CD4-positive, alpha-beta memory T cell (primary cell): ENCODE results near the gene IGF2BP3. TPM values are rescaled to one million over a fixed set of nuclear protein-coding genes. Genes with fewer than 3 reads are reported as not detected.

Experiments
- CTCF ChIA-PET: fragments of 350-600 bp; sonication (Branson Sonifier 250); formaldehyde crosslinking; loops from one replicate; lab custom pipeline; 2021; ENCODE audit warnings: inconsistent platforms; ENCODE audit not compliant: partially characterized antibody; lab: Charles Lee
- POLR2A ChIA-PET: fragments of 350-600 bp; sonication (Branson Sonifier 250); formaldehyde crosslinking; loops from one replicate; lab custom pipeline; 2021; ENCODE audit not compliant: partially characterized antibody; lab: Charles Lee
- DNase-seq, 5 donors: peaks; one replicate each; pipeline versions ENCODE4 v3.0.0 to v3.0.0-alpha.2; 2020 to 2022; ENCODE audit warnings: mixed read lengths in 1 of 5
- H3K27ac ChIP-seq: one replicate; pipeline ENCODE4 v1.7.0; 2013; ENCODE audit warnings: low read depth, low read length
- H3K27me3 ChIP-seq: 2 replicates; pipeline ENCODE4 v1.7.0; 2013; ENCODE audit warnings: mild to moderate bottlenecking, low read length, moderate library complexity; ENCODE audit not compliant: insufficient read depth
- H3K36me3 ChIP-seq: 2 replicates; pipeline ENCODE4 v1.7.0; 2013; ENCODE audit warnings: mild to moderate bottlenecking, low read length, moderate library complexity; ENCODE audit not compliant: insufficient read depth
- H3K4me1 ChIP-seq: 2 replicates; pipeline ENCODE4 v1.7.0; 2013; ENCODE audit warnings: mild to moderate bottlenecking, low read length, moderate library complexity; ENCODE audit not compliant: insufficient read depth
- H3K4me3 ChIP-seq, 2 donors: one replicate each; pipeline ENCODE4 v1.7.0; 2013; ENCODE audit warnings: low read length in 2 of 2, mild to moderate bottlenecking in 1 of 2
- H3K9me3 ChIP-seq, 2 donors: one replicate each; pipeline ENCODE4 v1.7.0; 2013; ENCODE audit warnings: low read length in 2 of 2, control low read depth in 1 of 2; ENCODE audit not compliant: control insufficient read depth in 1 of 2
- H3K27ac Mint-ChIP-seq, 7 donors: one replicate each; pipeline ENCODE4 v1.8.0; 2020 to 2021; ENCODE audit warnings: mixed read lengths in 7 of 7, mild to moderate bottlenecking in 6 of 7, inconsistent platforms in 3 of 7, moderate library complexity in 3 of 7
- H3K27me3 Mint-ChIP-seq, 2 donors: one replicate each; pipeline ENCODE4 v1.8.0; 2020 to 2021; ENCODE audit warnings: mixed read lengths in 2 of 2
- H3K36me3 Mint-ChIP-seq, 2 donors: one replicate each; pipeline ENCODE4 v1.8.0; 2020 to 2021; ENCODE audit warnings: mixed read lengths in 2 of 2, inconsistent platforms in 1 of 2, mild to moderate bottlenecking in 1 of 2
- H3K4me1 Mint-ChIP-seq, 4 donors: one replicate each; pipeline ENCODE4 v1.8.0; 2020 to 2021; ENCODE audit warnings: mixed read lengths in 4 of 4, mild to moderate bottlenecking in 1 of 4
- H3K4me3 Mint-ChIP-seq, 8 donors: one replicate each; pipeline ENCODE4 v1.8.0; 2020 to 2021; ENCODE audit warnings: mixed read lengths in 8 of 8, mild to moderate bottlenecking in 7 of 8, moderate library complexity in 6 of 8, inconsistent platforms in 3 of 8
- H3K9me3 Mint-ChIP-seq, 8 donors: one replicate each; pipeline ENCODE4 v1.8.0; 2020 to 2021; ENCODE audit warnings: mixed read lengths in 8 of 8, mild to moderate bottlenecking in 5 of 8, inconsistent platforms in 3 of 8, moderate library complexity in 1 of 8
- intact Hi-C: fragments of 100-400 bp; cut with micrococcal nuclease; formaldehyde crosslinking; loops from one replicate; pipeline ENCODE4 v1.15.1; 2023
- polyA plus RNA-seq, 2 donors: library from polyadenylated mRNA; unstranded; fragments of 300-500 nt; fragmentation: Illumina TruSeq; gene quantifications; one replicate each; pipeline ENCODE4 v1.2.3, GENCODE V29; 2021
- total RNA-seq, 2 experiments: library from RNA; stranded (reverse); gene quantifications; one replicate each; pipeline ENCODE4 v1.2.3, GENCODE V29; 2021

IGF2BP3 gene
- total and polyA plus RNA-seq, 4 experiments from 2014 or later: not detected

GRCh38 chr7:23431702-23432199 lies 38.5 kb downstream of the IGF2BP3 start:
- Histone ChIP-seq H3K27me3 (no peaks in the 10 kb centered on the region), H3K36me3 (no peaks in the 10 kb centered on the region), H3K4me1 (no peaks in the 10 kb centered on the region), H3K9me3 (no peaks in the 10 kb centered on the region), H3K4me3 (no peak overlapping the region), H3K27ac (no peak overlapping the region)
- Mint-ChIP-seq H3K4me1 (no peaks in the 10 kb centered on the region), H3K9me3 (no peaks in the 10 kb centered on the region), H3K36me3 (no peaks in the 10 kb centered on the region), H3K27ac (no peak overlapping the region), H3K27me3 (peaks cover 20 to 28% of the 10 kb centered on the region in 2 donors), H3K4me3 (no peak overlapping the region)
- ChIA-PET CTCF (interaction anchor here (1.5 kb wide), 1 partner anchor 28 kb away, joined by 3 read pairs; no protein-coding TSS in a partner anchor), POLR2A (no interaction called here)
- intact Hi-C loops: no loop called here
- DNase-seq: no peak

- CTCF ChIA-PET: interaction anchor here (1.3 to 1.5 kb wide), 2 partner anchors 27 to 153 kb away, joined by 3 to 4 read pairs; no protein-coding TSS in a partner anchor
- no peak overlapping the region for H3K27ac ChIP-seq
- H3K27me3 ChIP-seq: no peaks in the 10 kb centered on the region
- H3K4me3 ChIP-seq: no peak overlapping the region
- Mint-ChIP-seq H3K4me1 (no peaks in the 10 kb centered on the region), H3K27me3 (peaks cover 18 to 31% of the 10 kb centered on the region in 2 donors), H3K27ac (no peak overlapping the region), H3K4me3 (no peak overlapping the region), H3K36me3 (no peaks in the 10 kb centered on the region), H3K9me3 (no peaks in the 10 kb centered on the region)
- no peak for DNase-seq
- H3K9me3 ChIP-seq: no peaks in the 10 kb centered on the region
- no peaks in the 10 kb centered on the region for H3K4me1 ChIP-seq
- POLR2A ChIA-PET: no interaction called here
- intact Hi-C loops: no loop called here
- H3K36me3 ChIP-seq: no peaks in the 10 kb centered on the region
These were observed 39.4 kb downstream of the IGF2BP3 start for GRCh38 chr7:23430893-23431259.

- POLR2A ChIA-PET: no interaction called here
These were observed 43.4 kb downstream of the IGF2BP3 start for GRCh38 chr7:23426876-23427275.

DNA sequence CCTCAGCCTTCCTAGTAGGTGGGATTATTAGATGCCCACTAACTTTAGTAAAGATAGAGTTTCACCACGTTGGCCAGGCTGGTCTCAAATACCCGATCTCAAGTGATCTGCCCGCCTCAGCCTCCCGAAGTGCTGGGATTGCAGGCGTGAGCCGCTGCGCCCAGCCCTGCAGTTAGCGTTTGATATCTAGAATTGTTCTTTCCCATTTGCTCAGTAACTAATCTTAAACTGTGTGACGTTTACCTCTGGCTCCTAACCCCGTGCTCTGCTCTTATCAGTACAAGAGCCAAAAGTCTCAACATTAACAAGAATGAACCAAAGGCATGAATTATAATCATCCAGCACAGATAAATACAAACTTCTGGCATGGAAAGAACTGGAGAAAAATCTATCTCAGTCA lies 47.4 kb downstream of the IGF2BP3 start:
- no peaks in the 10 kb centered on the region for H3K36me3 Mint-ChIP-seq
- Histone ChIP-seq H3K27me3 (no peaks in the 10 kb centered on the region), H3K4me3 (no peak overlapping the region), H3K4me1 (no peaks in the 10 kb centered on the region), H3K27ac (no peak overlapping the region), H3K36me3 (no peaks in the 10 kb centered on the region), H3K9me3 (no peaks in the 10 kb centered on the region)
- ChIA-PET POLR2A (no interaction called here), CTCF (no interaction called here)
- H3K4me1 Mint-ChIP-seq: peaks cover 0 to 2% (median 0%) of the 10 kb centered on the region in 4 donors
- no peaks in the 10 kb centered on the region for H3K9me3 Mint-ChIP-seq
- H3K27ac Mint-ChIP-seq: no peak overlapping the region
- H3K27me3 Mint-ChIP-seq: peaks cover 5 to 17% of the 10 kb centered on the region in 2 donors
- no peak overlapping the region for H3K4me3 Mint-ChIP-seq
- intact Hi-C loops: no loop called here
- DNase-seq: no peak

More at GRCh38 chr7:23426876-23427275, 43.4 kb downstream of the IGF2BP3 start:
- no peak for DNase-seq
- H3K9me3 Mint-ChIP-seq: no peaks in the 10 kb centered on the region
- no peak overlapping the region for H3K27ac Mint-ChIP-seq
- H3K27me3 Mint-ChIP-seq: peaks cover 12 to 29% of the 10 kb centered on the region in 2 donors
- intact Hi-C loops: no loop called here
- Histone ChIP-seq H3K9me3 (no peaks in the 10 kb centered on the region), H3K4me3 (no peak overlapping the region), H3K4me1 (no peaks in the 10 kb centered on the region), H3K27ac (no peak overlapping the region), H3K27me3 (no peaks in the 10 kb centered on the region), H3K36me3 (no peaks in the 10 kb centered on the region)
- no peak overlapping the region for H3K4me3 Mint-ChIP-seq
- CTCF ChIA-PET: no interaction called here
- no peaks in the 10 kb centered on the region for H3K36me3 Mint-ChIP-seq
- no peaks in the 10 kb centered on the region for H3K4me1 Mint-ChIP-seq

DNA sequence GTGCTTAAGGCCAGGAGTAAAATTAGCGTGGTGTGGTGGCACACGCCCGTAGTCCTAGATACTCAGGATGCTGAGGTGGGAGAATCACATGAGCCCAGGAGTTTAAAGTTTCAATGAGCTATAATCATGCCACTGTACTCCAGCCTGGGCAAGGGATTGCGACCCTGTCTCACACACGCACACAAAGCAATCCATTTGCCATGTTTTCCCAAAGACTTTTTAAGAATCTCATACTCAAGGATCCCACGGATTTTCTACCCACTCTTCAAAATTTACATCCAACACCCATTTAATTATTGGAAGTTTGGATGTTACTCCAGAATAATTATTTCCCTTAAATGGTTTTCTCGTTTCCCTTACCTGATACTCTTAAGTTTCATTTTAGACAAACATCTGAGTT lies 47.9 kb downstream of the IGF2BP3 start:
- H3K27ac ChIP-seq: no peak overlapping the region
- Mint-ChIP-seq H3K27me3 (peaks cover 5 to 17% of the 10 kb centered on the region in 2 donors), H3K36me3 (no peaks in the 10 kb centered on the region), H3K4me3 (no peak overlapping the region), H3K4me1 (peaks cover 0 to 2% (median 0%) of the 10 kb centered on the region in 4 donors), H3K27ac (no peak overlapping the region), H3K9me3 (no peaks in the 10 kb centered on the region)
- H3K4me3 ChIP-seq: no peak overlapping the region
- POLR2A ChIA-PET: no interaction called here
- CTCF ChIA-PET: no interaction called here
- intact Hi-C loops: no loop called here
- no peaks in the 10 kb centered on the region for H3K27me3 ChIP-seq
- no peaks in the 10 kb centered on the region for H3K9me3 ChIP-seq
- no peaks in the 10 kb centered on the region for H3K36me3 ChIP-seq
- no peaks in the 10 kb centered on the region for H3K4me1 ChIP-seq
- no peak for DNase-seq

- Mint-ChIP-seq H3K9me3 (no peaks in the 10 kb centered on the region), H3K4me1 (peaks cover 0 to 2% (median 0%) of the 10 kb centered on the region in 4 donors), H3K27me3 (peaks cover 4 to 10% of the 10 kb centered on the region in 2 donors), H3K36me3 (no peaks in the 10 kb centered on the region), H3K27ac (no peak overlapping the region), H3K4me3 (no peak overlapping the region)
- CTCF ChIA-PET: interaction anchor here (0.8 kb wide), 1 partner anchor 8 kb away, joined by 3 read pairs; no protein-coding TSS in a partner anchor
- H3K27me3 ChIP-seq: no peaks in the 10 kb centered on the region
- no peak overlapping the region for H3K4me3 ChIP-seq
- intact Hi-C loops: no loop called here
- DNase-seq: no peak
- H3K4me1 ChIP-seq: no peaks in the 10 kb centered on the region
- no peak overlapping the region for H3K27ac ChIP-seq
- POLR2A ChIA-PET: no interaction called here
- H3K9me3 ChIP-seq: no peaks in the 10 kb centered on the region
- no peaks in the 10 kb centered on the region for H3K36me3 ChIP-seq
These were observed 50.4 kb downstream of the IGF2BP3 start for GRCh38 chr7:23419845-23420244.

DNA sequence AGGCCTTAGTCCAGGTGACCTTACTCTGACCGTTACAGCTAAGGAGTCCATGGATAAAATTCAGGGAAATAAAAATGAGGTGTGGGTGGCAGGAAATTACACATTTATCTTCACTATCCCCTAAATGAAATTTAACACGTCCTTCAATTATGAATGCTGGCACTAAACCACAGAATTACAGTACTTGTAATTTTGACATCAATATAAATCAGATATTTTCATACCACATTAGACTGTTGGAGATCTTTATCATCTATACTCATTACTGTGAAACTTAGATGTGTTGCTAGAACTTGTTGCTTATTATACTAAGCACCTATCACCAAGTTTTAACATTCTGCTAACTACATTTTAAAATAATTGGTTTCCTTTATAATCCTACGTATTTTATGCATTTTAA lies 51.1 kb downstream of the IGF2BP3 start:
- Mint-ChIP-seq H3K27me3 (peaks cover 4 to 11% of the 10 kb centered on the region in 2 donors), H3K4me3 (no peak overlapping the region), H3K4me1 (peaks cover 0 to 2% (median 0%) of the 10 kb centered on the region in 4 donors), H3K9me3 (no peaks in the 10 kb centered on the region), H3K36me3 (no peaks in the 10 kb centered on the region), H3K27ac (no peak overlapping the region)
- ChIA-PET CTCF (no interaction called here), POLR2A (no interaction called here)
- Histone ChIP-seq H3K4me3 (no peak overlapping the region), H3K27ac (no peak overlapping the region), H3K4me1 (no peaks in the 10 kb centered on the region), H3K9me3 (no peaks in the 10 kb centered on the region), H3K27me3 (no peaks in the 10 kb centered on the region), H3K36me3 (no peaks in the 10 kb centered on the region)
- intact Hi-C loops: no loop called here
- DNase-seq: no peak
